D341Med (cell line): ENCODE results near the gene RGL4.

ENCODE experiments used
- DNase-seq: peaks from one replicate; pipeline ENCODE4 v3.0.0; 2012; ENCODE audit warnings: low spot score

RGL4 gene

GRCh38 chr22:23742505-23743264, 51.9 kb downstream of the RGL4 start:
- peak; percentile 6 for DNase-seq

DNA sequence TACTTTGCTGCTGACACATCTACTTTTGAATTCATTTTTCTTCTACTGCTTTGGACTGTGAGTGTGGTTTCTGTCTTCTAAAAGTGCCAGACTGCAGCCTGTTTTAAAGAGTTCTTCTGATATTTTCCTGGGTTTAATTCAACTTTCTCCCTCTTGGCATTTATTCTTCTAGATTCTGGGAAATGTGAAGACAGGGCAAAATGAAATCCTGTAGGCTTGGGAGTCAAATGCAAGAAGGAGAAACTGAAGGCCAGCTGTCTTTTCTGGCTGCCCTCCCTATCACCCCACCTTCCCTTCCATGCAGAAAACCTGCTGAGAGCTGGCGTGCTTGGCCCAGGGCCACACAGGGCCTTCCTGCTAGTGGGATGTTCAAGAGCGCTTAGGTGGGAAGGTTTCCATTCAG, 52.5 kb downstream of the RGL4 start:
- DNase-seq, result peak; percentile 3

DNA sequence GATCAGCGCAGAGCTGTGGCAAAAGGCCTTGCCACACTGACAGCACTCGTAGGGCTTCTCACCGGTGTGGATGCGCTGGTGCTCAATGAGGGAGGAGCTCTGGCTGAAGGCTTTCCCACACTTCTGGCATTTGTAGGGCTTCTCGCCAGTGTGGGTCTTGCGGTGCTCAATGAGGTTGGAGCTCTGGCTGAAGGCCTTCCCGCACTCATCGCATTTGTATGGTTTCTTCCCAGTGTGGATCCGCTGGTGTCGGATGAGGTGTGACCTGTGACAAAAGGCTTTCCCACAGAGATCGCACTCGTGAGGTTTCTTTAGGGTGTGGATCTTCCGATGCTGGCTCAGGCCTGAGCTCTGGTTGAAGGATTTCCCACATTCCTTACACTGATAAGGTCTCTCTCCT, 53.2 kb downstream of the RGL4 start:
- DNase-seq, result no peak

DNA sequence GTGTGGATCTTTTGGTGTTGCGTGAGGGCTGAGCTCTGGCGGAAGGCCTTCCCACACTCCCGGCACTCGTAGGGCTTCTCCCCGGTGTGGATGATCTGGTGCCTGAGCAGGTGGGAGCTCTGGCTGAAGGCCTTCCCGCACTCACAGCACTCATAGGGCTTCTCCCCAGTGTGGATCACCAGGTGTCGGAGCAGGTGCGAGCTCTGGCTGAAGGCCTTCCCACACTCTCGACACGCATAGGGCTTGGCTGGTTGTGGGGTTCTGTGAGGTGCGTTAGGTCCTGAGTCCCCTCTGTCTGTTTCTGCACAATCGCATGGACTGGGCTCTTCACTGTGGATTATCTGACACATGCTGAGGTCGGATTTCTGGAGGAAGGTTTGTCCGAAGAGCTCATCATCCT, 53.7 kb downstream of the RGL4 start:
- DNase-seq, result peak; percentile 14

GRCh38 chr22:23745791-23746190, 55.0 kb downstream of the RGL4 start:
- peak; percentile 8 for DNase-seq
